Epithelial cell of esophagus (primary cell): ENCODE results near the gene TRABD.

Experiments used
- DNase-seq: peaks from one replicate; pipeline ENCODE4 v3.0.0; 2010; ENCODE audit warnings: low read depth
- H3K4me3 ChIP-seq: 2 replicates; pipeline ENCODE4 v1.5.1; 2011; ENCODE audit warnings: mild to moderate bottlenecking, low read length, control low read depth
- TF ChIP-seq, protein P1 (sequence below): IDR thresholded peaks from 2 replicates; pipeline ENCODE4 v1.5.1; 2011; ENCODE audit warnings: low read depth, mild to moderate bottlenecking, low read length, control low read depth, inconsistent platforms; ENCODE audit not compliant: insufficient read depth; ENCODE audit errors: missing control alignments

Gene TRABD

DNA sequence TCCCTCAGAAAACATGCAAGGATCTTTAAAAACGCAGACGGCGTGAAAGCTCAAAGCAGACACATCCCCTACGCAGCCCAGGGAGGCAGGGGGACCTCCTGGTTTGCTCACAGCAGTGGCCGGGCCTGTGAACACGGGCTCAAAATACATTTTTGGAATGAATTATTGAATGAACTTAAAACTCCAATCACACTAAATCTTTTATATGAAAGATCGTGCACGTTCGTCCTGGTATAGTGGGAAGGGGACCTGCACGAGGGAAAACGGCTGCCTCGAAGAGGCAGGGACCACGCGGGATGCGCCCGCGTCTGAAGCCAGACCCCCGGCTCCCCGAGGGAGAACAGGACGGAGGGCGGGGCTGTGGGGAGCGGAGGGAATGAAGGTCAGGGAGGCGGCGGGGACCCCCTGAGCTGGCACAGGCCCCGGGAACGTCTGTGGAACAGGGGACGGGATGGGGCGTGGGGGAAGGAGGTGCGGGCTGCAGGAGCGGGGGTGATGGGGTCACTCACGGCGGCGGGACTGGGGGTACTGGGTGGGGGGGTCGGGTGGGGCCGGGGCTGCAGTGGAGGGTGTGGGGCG is 16.4 kb upstream of the TRABD start:
- TF ChIP-seq, protein P1, sequence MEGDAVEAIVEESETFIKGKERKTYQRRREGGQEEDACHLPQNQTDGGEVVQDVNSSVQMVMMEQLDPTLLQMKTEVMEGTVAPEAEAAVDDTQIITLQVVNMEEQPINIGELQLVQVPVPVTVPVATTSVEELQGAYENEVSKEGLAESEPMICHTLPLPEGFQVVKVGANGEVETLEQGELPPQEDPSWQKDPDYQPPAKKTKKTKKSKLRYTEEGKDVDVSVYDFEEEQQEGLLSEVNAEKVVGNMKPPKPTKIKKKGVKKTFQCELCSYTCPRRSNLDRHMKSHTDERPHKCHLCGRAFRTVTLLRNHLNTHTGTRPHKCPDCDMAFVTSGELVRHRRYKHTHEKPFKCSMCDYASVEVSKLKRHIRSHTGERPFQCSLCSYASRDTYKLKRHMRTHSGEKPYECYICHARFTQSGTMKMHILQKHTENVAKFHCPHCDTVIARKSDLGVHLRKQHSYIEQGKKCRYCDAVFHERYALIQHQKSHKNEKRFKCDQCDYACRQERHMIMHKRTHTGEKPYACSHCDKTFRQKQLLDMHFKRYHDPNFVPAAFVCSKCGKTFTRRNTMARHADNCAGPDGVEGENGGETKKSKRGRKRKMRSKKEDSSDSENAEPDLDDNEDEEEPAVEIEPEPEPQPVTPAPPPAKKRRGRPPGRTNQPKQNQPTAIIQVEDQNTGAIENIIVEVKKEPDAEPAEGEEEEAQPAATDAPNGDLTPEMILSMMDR = no peak
- H3K4me3 ChIP-seq = no peak overlapping the region
- no peak for DNase-seq

DNA sequence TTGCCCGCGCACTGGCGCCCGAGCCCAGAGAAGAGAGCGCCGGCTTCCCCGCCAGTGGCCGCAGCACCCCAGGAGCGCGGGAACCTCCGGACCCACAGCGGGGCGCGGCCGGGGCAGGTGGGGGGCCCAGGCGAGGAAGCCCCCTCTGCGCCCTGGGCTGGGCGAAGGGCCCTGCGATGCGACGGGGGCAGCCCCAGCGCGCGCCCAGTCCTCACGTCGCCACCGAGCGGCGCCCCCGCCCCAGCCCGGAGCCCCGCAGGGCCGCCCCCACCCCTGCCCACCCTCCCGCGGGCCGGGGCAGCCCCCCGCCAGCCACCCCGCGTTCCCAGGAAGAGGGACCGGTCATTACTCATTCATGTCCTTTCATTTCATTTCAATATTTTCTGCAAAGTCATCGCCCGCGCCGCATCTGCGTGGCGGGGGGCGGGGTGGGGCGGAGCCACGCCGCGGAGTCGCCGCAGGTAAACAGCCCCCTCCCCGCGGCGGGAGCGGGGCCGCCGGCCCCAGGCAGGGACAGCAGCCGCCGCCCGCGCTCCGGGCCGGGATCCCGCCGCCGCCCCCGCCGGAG is 15.9 kb upstream of the TRABD start:
- H3K4me3 ChIP-seq = peak overlapping the region; percentile 26
- DNase-seq = peak; percentile 32
- TF ChIP-seq, protein P1 = no peak

DNA sequence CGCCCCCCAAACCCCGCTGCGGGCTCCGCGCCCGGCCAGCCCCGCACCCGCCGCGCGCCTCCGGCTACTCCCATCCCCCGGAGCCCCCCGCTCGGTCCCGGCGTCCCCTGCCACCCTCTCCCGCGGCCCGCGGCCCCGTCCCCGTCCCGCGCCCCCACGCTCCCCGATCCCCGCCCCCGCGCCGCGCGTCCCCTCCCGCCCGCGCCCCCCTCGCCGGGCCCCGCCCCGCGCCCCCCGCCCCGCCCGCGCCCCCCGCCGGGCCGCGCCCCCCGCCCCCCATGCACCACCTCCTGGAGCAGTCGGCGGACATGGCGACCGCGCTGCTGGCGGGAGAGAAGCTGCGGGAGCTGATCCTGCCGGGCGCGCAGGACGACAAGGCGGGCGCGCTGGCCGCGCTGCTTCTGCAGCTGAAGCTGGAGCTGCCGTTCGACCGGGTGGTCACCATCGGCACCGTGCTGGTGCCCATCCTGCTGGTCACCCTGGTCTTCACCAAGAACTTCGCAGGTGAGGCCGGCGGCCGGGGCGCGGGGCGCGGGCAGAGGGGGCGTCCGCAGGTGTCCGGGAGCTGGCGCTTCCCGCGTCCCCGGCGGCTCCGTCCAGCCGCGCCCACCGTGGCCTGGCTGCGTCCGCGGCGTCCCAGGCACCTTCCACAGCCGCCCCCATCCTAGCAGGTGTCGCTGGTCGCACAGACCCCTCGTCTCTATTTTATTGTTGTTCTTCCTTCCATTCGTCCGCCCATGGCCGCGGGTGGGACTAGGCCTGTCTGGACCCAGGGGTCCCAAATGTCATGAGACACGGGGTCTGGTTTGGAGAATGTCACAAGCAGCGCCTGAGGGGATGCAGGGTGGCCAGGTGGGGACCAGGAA is 15.0 kb upstream of the TRABD start, which contains the start of gene PANX2:
Gene PANX2 (plus strand): TSS at position 279 of the 866 bp plus-strand sequence. CDS start 0 bp downstream, at position 279.
- no peak for DNase-seq
- TF ChIP-seq, protein P1 = no peak
- peak within 1 kb of the TSS; percentile 26 for H3K4me3 ChIP-seq

DNA sequence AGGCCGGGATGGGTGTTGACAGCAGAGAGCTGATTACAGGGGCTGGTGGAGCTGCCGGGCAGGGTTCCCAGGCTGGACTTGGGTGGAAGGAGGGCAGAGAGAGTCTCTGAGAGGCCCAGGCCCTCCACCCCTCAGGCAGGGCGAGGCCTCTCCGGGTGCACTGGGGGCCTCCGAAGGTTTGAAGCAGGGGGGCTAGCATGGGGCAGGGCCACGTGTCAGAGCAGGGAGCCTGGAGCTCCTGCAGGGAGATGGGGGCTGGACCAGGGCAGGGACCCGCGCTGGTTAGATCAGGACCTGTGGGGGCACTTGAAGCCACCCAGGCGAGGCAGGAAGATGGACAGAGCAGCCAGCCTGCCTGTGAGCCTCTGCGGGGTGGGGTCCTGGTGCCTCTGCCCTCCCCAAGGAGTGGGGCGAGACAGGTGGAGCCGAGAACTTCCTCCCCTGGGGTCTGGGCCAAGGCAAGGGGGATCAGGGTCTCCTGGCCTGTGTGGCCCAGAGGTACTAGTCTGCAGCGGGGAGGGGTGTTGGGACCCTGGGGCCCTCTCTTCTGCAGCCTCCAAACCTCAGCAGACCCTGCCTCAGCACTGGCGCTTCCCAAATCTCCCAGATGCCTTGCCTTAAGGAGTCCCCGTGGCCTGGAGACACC is 14.3 kb upstream of the TRABD start:
- H3K4me3 ChIP-seq = no peak overlapping the region

DNA sequence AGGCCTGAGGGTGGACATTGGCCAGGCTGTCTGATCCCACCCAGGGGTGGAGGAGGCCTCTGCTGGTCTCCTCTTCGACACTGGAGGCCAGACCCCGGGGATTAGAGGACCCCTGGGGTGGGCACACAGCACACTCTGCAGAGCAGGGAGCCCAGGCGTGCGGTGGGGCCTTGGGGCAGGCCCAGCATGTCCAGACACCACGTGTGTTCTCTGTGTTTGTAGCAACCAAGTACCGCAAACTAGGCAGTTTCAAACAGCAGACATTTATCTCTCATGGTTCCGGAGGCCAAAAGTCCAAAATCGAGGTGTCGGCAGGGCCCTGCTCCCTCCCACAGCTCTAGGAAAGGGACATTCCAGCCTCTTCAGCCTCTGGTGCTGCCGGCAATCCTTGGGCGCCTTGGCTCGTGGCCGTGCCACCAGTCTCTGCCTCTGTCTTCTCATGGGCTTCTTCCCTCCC is 13.7 kb upstream of the TRABD start:
- DNase-seq = no peak
- TF ChIP-seq, protein P1 = no peak
- H3K4me3 ChIP-seq = no peak overlapping the region

More for the DNA sequence above, 14.3 kb upstream of the TRABD start:
- DNase-seq = no peak
- TF ChIP-seq, protein P1 = no peak

DNA sequence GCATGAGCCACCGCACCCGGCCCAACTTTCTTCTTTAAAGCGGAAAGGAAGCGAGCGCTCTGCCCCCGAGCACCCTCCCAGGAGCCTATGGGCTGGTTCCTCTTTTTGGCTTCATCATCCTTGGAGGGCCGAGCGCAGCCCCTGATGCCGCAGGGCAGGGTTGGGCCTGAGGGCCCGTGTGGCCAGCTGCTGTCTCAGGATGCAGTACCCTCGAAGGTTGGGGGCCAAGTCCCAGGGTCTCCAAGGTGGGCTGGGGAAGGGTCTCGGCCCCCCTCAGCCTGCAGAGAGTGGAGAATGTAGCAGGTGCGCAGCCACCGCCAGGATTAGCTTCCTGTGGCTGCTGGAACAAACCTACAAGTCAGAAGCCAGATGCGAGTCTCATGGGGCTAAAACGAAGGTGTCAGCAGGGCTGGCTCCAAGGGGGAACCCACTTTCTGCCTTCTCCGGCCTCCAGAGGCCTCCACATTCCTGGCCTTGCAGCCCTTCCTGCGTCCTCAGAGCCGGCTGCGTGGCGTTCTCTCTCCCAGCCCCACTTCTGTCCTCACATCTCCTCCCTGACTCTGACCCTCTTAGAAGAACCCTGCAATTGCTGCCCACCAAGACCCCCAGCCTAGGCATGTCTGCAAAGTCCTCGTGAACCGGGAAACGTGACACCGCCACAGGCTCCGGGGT is 12.3 kb upstream of the TRABD start:
- TF ChIP-seq, protein P1 = no peak
- no peak for DNase-seq
- no peak overlapping the region for H3K4me3 ChIP-seq
